ENCODE measurements around the gene KIF23. TPM values are rescaled to one million over a fixed set of nuclear protein-coding genes. Genes with fewer than 3 reads are reported as not detected.

Gene KIF23
- polyA plus RNA-seq, 2 donors: 4.7 to 8.1 TPM

DNA sequence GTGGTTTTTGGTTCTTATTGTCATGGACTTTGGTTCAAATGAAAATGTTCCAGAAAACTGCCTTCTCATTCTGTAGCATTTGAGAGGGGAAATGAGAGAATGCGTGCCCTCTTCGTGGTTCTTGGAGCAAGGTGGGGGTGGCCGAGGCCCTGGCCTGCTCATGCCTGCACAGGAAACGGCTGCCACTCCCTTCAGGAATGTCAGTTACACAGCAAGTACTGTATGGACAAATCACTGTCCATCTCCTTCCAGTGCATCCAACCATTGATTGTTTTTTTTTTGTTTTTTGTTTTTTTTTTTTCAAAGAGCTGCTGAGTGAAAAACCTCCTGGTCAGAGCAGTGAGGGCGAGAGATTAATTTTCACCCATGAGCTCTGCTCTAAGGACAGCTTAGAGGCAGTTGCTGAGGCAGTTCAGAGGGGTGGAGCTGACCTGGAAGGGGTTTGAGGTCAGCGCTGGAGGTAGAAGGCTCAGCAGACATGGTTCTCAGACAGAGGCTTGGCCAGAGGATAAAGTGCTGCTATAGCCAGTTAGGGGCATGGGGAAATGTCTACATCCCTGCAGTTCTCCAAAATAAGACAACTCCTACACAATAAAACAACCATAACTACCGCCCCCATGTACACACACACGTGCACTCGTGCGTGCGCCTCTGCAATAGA, 20.2 kb upstream of the KIF23 start:
- H3K27me3 ChIP-seq (ENCODE audit: control insufficient read depth in 1 of 2, insufficient read depth in 2 of 2, low read length in 2 of 2): no peaks in the 10 kb centered on the region
- H3K4me1 ChIP-seq (ENCODE audit: control insufficient read depth in 2 of 2, insufficient read depth in 2 of 2, low read length in 1 of 2): peaks cover 0 to 8% of the 10 kb centered on the region in 2 donors
- no peak overlapping the region for H3K27ac ChIP-seq (ENCODE audit: low read depth in 2 of 2, low read length in 1 of 2)
- H3K4me3 ChIP-seq (ENCODE audit: low read depth in 1 of 2, low read length in 2 of 2): no peak overlapping the region
- no peaks in the 10 kb centered on the region for H3K9me3 ChIP-seq (ENCODE audit: control insufficient read depth in 2 of 2, insufficient read depth in 1 of 2, low read depth in 1 of 2, low read length in 1 of 2)
- H3K36me3 ChIP-seq (ENCODE audit: control insufficient read depth in 2 of 2, insufficient read depth in 2 of 2, low read length in 1 of 2): peaks cover 0 to 4% of the 10 kb centered on the region in 2 donors
- WGBS, 2 donors: 46 to 48% methylated on average over 11 of the region's 11 CpGs

DNA sequence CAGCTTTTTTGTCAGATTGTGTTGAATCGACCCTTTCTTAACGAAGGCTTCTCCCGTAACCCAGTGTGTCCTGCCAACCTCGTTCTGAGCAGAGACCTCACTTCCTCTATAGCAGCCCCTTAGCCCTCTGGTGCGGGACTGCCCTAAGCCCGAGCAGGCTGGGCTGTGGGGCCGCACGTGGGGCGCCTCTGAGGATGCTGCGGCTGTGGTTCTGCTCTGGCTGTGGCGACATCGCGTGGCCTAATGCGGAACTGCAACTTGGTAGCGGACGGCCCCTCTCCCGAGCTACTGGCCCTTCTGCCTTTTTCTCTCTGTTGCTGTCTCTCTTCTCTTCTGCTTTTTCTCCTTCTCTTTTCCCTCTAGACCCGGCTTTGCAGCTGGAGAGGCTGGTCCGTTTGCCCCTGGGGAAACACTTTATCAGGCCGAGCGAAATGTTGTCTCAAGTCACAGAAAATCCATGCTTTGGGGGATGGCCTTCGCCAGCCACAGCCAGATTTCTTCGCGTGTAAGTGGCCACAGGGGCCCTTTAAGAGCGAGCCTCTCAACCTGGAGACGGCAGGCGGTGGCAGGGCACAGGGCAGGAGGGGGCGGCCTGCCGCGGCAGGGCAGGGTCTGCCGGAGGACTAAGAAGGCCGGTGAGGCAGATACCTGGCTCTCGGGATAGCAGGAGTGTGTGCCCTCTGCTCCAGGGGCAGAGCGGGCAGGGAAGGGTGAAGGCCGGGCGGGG, 19.4 kb upstream of the KIF23 start:
- Histone ChIP-seq H3K9me3 (ENCODE audit: control insufficient read depth in 2 of 2, insufficient read depth in 1 of 2, low read depth in 1 of 2, low read length in 1 of 2) (no peaks in the 10 kb centered on the region), H3K27ac (ENCODE audit: low read depth in 2 of 2, low read length in 1 of 2) (no peak overlapping the region), H3K36me3 (ENCODE audit: control insufficient read depth in 2 of 2, insufficient read depth in 2 of 2, low read length in 1 of 2) (peaks cover 0 to 4% of the 10 kb centered on the region in 2 donors), H3K4me1 (ENCODE audit: control insufficient read depth in 2 of 2, insufficient read depth in 2 of 2, low read length in 1 of 2) (peaks cover 0 to 6% of the 10 kb centered on the region in 2 donors), H3K4me3 (ENCODE audit: low read depth in 1 of 2, low read length in 2 of 2) (no peak overlapping the region), H3K27me3 (ENCODE audit: control insufficient read depth in 1 of 2, insufficient read depth in 2 of 2, low read length in 2 of 2) (no peaks in the 10 kb centered on the region)
- 30% methylated on average over 36 of the region's 36 CpGs for WGBS, 2 donors

DNA sequence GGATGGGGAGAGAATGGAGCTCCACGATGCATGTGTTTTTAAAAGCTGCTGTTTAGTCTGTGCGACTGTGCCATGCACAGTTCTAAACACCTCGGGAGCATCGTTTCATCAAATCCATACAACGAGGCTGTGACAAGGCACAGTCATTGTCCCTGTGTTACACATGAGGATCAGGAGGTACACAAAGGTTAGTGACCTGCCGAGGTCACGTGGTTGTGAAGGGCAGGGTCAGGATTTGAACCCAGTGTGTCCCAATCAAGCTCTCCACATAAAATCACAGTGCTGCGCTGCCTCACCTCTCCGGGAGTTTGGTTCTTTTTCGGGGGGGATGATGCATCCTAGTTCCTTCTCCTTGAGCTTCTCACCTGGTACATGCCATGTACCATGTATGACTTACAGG, 18.7 kb upstream of the KIF23 start:
- H3K4me1 ChIP-seq (ENCODE audit: control insufficient read depth in 2 of 2, insufficient read depth in 2 of 2, low read length in 1 of 2): peaks cover 0 to 6% of the 10 kb centered on the region in 2 donors
- peaks cover 0 to 8% of the 10 kb centered on the region in 2 donors for H3K36me3 ChIP-seq (ENCODE audit: control insufficient read depth in 2 of 2, insufficient read depth in 2 of 2, low read length in 1 of 2)
- 90 to 94% methylated on average over 10 of the region's 10 CpGs for WGBS, 2 donors
- H3K9me3 ChIP-seq (ENCODE audit: control insufficient read depth in 2 of 2, insufficient read depth in 1 of 2, low read depth in 1 of 2, low read length in 1 of 2): no peaks in the 10 kb centered on the region
- H3K27me3 ChIP-seq (ENCODE audit: control insufficient read depth in 1 of 2, insufficient read depth in 2 of 2, low read length in 2 of 2): no peaks in the 10 kb centered on the region
- H3K4me3 ChIP-seq (ENCODE audit: low read depth in 1 of 2, low read length in 2 of 2): no peak overlapping the region
- H3K27ac ChIP-seq (ENCODE audit: low read depth in 2 of 2, low read length in 1 of 2): no peak overlapping the region

- Histone ChIP-seq H3K36me3 (ENCODE audit: control insufficient read depth in 2 of 2, insufficient read depth in 2 of 2, low read length in 1 of 2) (peaks cover 0 to 8% of the 10 kb centered on the region in 2 donors), H3K27me3 (ENCODE audit: control insufficient read depth in 1 of 2, insufficient read depth in 2 of 2, low read length in 2 of 2) (no peaks in the 10 kb centered on the region), H3K4me3 (ENCODE audit: low read depth in 1 of 2, low read length in 2 of 2) (no peak overlapping the region), H3K27ac (ENCODE audit: low read depth in 2 of 2, low read length in 1 of 2) (no peak overlapping the region), H3K9me3 (ENCODE audit: control insufficient read depth in 2 of 2, insufficient read depth in 1 of 2, low read depth in 1 of 2, low read length in 1 of 2) (no peaks in the 10 kb centered on the region), H3K4me1 (ENCODE audit: control insufficient read depth in 2 of 2, insufficient read depth in 2 of 2, low read length in 1 of 2) (peaks cover 0 to 4% of the 10 kb centered on the region in 2 donors)
- 91 to 96% methylated on average over 5 of the region's 5 CpGs for WGBS, 2 donors
Measured at GRCh38 chr15:69395991-69396390, 18.2 kb upstream of the KIF23 start.

DNA sequence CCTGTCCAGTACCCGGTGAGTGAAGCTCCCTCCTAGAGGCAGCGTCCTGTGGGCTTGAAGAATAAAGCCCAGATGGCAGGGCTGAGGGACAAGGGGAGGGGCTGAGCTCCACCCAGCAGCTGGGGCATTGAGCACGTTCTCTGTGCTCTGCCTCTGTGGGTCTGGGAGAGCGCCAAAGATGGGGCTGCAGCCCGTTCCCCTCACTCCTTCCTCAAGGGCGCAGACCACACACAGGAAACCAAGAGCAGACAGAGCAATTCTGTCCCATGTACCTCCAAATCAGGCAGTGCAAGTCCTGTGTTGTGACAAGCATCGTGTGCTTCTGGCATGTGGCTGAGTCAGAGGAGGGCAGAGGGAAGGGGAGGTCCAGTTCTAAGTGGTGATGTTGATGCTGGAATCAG, 15.7 kb upstream of the KIF23 start:
- no peaks in the 10 kb centered on the region for H3K27me3 ChIP-seq (ENCODE audit: control insufficient read depth in 1 of 2, insufficient read depth in 2 of 2, low read length in 2 of 2)
- WGBS, 2 donors: 55 to 60% methylated on average over 7 of the region's 7 CpGs
- H3K4me3 ChIP-seq (ENCODE audit: low read depth in 1 of 2, low read length in 2 of 2): no peak overlapping the region
- no peak overlapping the region for H3K27ac ChIP-seq (ENCODE audit: low read depth in 2 of 2, low read length in 1 of 2)
- no peaks in the 10 kb centered on the region for H3K4me1 ChIP-seq (ENCODE audit: control insufficient read depth in 2 of 2, insufficient read depth in 2 of 2, low read length in 1 of 2)
- H3K9me3 ChIP-seq (ENCODE audit: control insufficient read depth in 2 of 2, insufficient read depth in 1 of 2, low read depth in 1 of 2, low read length in 1 of 2): no peaks in the 10 kb centered on the region
- peaks cover 0 to 8% of the 10 kb centered on the region in 2 donors for H3K36me3 ChIP-seq (ENCODE audit: control insufficient read depth in 2 of 2, insufficient read depth in 2 of 2, low read length in 1 of 2)

GRCh38 chr15:69400850-69401249, 13.3 kb upstream of the KIF23 start:
- 84 to 87% methylated on average over 6 of the region's 6 CpGs for WGBS, 2 donors

DNA sequence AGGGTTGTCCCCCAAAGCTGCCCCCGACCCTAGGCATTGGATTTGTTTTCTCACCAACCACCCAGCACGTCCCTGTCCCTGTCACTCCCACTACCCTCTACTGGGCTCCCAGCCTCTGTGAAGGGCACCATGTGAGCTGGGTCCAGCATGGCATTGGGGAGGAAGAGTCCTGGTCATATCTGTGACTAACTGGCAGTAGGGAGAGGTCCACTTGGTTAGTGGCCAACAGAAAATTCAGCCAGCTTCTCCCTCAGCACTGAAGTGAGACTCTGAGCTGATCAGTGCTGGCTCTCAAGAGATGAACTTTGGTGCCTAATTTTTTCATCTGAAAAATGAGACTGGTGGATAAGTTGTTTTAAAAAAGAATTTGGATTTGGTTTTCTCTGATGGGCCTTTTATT, 11.3 kb upstream of the KIF23 start:
- no peaks in the 10 kb centered on the region for H3K9me3 ChIP-seq (ENCODE audit: control insufficient read depth in 2 of 2, insufficient read depth in 1 of 2, low read depth in 1 of 2, low read length in 1 of 2)
- H3K27me3 ChIP-seq (ENCODE audit: control insufficient read depth in 1 of 2, insufficient read depth in 2 of 2, low read length in 2 of 2): no peaks in the 10 kb centered on the region
- no peak overlapping the region for H3K27ac ChIP-seq (ENCODE audit: low read depth in 2 of 2, low read length in 1 of 2)
- WGBS, 2 donors: 89 to 100% methylated on average over 2 of the region's 2 CpGs
- peaks cover 0 to 8% of the 10 kb centered on the region in 2 donors for H3K36me3 ChIP-seq (ENCODE audit: control insufficient read depth in 2 of 2, insufficient read depth in 2 of 2, low read length in 1 of 2)
- no peak overlapping the region for H3K4me3 ChIP-seq (ENCODE audit: low read depth in 1 of 2, low read length in 2 of 2)
- no peaks in the 10 kb centered on the region for H3K4me1 ChIP-seq (ENCODE audit: control insufficient read depth in 2 of 2, insufficient read depth in 2 of 2, low read length in 1 of 2)

More at GRCh38 chr15:69400850-69401249, 13.3 kb upstream of the KIF23 start:
- H3K36me3 ChIP-seq (ENCODE audit: control insufficient read depth in 2 of 2, insufficient read depth in 2 of 2, low read length in 1 of 2): peaks cover 0 to 8% of the 10 kb centered on the region in 2 donors
- H3K27me3 ChIP-seq (ENCODE audit: control insufficient read depth in 1 of 2, insufficient read depth in 2 of 2, low read length in 2 of 2): no peaks in the 10 kb centered on the region
- no peak overlapping the region for H3K4me3 ChIP-seq (ENCODE audit: low read depth in 1 of 2, low read length in 2 of 2)
- no peaks in the 10 kb centered on the region for H3K9me3 ChIP-seq (ENCODE audit: control insufficient read depth in 2 of 2, insufficient read depth in 1 of 2, low read depth in 1 of 2, low read length in 1 of 2)
- H3K27ac ChIP-seq (ENCODE audit: low read depth in 2 of 2, low read length in 1 of 2): no peak overlapping the region
- no peaks in the 10 kb centered on the region for H3K4me1 ChIP-seq (ENCODE audit: control insufficient read depth in 2 of 2, insufficient read depth in 2 of 2, low read length in 1 of 2)

DNA sequence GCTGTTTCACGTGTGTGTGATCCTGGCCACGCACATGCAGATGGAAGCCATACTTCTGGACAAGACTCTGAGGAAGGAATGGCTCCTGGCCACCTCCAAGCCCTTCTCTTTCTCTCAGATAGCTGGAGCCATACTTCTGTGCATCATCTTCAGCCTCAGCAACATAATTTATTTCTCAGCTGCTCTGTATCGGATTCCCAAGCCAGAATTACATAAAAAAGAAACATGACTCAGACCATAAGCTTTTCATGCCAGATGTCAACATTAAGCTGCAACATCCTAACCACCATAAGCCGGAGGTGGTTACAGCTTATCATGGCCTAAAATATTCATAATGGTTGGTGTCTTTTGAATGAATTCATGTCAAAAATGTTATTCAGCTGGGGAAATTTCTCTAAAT, 10.6 kb upstream of the KIF23 start:
- Histone ChIP-seq H3K4me3 (ENCODE audit: low read depth in 1 of 2, low read length in 2 of 2) (no peak overlapping the region), H3K4me1 (ENCODE audit: control insufficient read depth in 2 of 2, insufficient read depth in 2 of 2, low read length in 1 of 2) (no peaks in the 10 kb centered on the region), H3K27me3 (ENCODE audit: control insufficient read depth in 1 of 2, insufficient read depth in 2 of 2, low read length in 2 of 2) (no peaks in the 10 kb centered on the region), H3K9me3 (ENCODE audit: control insufficient read depth in 2 of 2, insufficient read depth in 1 of 2, low read depth in 1 of 2, low read length in 1 of 2) (no peaks in the 10 kb centered on the region), H3K36me3 (ENCODE audit: control insufficient read depth in 2 of 2, insufficient read depth in 2 of 2, low read length in 1 of 2) (peaks cover 0 to 4% of the 10 kb centered on the region in 2 donors), H3K27ac (ENCODE audit: low read depth in 2 of 2, low read length in 1 of 2) (no peak overlapping the region)
- WGBS, 2 donors: 60 to 72% methylated on average over 4 of the region's 4 CpGs

GRCh38 chr15:69405110-69405509, 9.0 kb upstream of the KIF23 start:
- Histone ChIP-seq H3K36me3 (ENCODE audit: control insufficient read depth in 2 of 2, insufficient read depth in 2 of 2, low read length in 1 of 2) (peaks cover 0 to under 1% of the 10 kb centered on the region in 2 donors), H3K27ac (ENCODE audit: low read depth in 2 of 2, low read length in 1 of 2) (no peak overlapping the region), H3K4me3 (ENCODE audit: low read depth in 1 of 2, low read length in 2 of 2) (no peak overlapping the region), H3K27me3 (ENCODE audit: control insufficient read depth in 1 of 2, insufficient read depth in 2 of 2, low read length in 2 of 2) (no peaks in the 10 kb centered on the region), H3K9me3 (ENCODE audit: control insufficient read depth in 2 of 2, insufficient read depth in 1 of 2, low read depth in 1 of 2, low read length in 1 of 2) (no peaks in the 10 kb centered on the region), H3K4me1 (ENCODE audit: control insufficient read depth in 2 of 2, insufficient read depth in 2 of 2, low read length in 1 of 2) (no peaks in the 10 kb centered on the region)
- WGBS, 2 donors: 61 to 63% methylated on average over 3 of the region's 3 CpGs

Measured in esophagus (tissue), 2 donors.